GM21723 (cell line): Measurements from ENCODE around the gene SLC48A1.

Experiments used
- ATAC-seq: cut with Tn5 transposase; IDR thresholded peaks from one replicate; pipeline ENCODE4 v1.9.1; 2021; ENCODE audit warnings: mild to moderate bottlenecking, moderate library complexity; ENCODE audit not compliant: unreplicated experiment

Gene SLC48A1

DNA sequence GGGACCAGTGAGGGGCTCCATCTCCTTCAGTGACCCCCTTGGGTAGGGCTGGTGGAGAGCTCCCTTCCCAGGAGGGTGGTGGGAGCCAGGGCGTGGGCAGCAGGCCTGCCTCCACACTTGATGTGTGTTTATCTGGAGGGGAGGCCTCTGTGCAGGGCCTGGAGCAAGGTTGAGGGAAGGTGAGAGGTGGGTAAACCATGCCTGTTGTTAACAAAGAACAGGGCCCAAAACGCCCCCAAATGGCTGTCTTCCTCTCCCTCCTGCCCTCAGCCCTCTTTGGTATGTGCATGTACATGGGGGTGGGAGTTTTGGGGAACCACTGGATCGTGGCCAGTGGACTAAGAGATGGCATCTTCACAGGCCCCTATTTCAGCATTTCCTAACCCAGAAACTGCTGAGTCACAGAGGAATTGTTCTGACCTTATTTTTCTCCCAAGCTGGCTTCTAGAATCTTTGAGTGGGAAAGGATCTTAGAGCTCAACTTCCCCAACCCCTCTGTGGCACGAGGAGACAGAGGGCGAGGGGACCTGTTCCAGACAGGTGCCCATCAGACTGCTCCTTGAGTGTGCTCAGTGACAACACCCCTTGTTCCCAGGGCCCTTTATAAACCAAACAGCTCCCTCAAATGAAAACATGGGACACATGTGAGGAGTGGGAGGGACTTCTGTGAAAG lies 3.6 kb downstream of the SLC48A1 start:
- ATAC-seq, result no peak

- ATAC-seq, result no peak
These were observed 4.1 kb downstream of the SLC48A1 start for GRCh38 chr12:47777151-47777550.

DNA sequence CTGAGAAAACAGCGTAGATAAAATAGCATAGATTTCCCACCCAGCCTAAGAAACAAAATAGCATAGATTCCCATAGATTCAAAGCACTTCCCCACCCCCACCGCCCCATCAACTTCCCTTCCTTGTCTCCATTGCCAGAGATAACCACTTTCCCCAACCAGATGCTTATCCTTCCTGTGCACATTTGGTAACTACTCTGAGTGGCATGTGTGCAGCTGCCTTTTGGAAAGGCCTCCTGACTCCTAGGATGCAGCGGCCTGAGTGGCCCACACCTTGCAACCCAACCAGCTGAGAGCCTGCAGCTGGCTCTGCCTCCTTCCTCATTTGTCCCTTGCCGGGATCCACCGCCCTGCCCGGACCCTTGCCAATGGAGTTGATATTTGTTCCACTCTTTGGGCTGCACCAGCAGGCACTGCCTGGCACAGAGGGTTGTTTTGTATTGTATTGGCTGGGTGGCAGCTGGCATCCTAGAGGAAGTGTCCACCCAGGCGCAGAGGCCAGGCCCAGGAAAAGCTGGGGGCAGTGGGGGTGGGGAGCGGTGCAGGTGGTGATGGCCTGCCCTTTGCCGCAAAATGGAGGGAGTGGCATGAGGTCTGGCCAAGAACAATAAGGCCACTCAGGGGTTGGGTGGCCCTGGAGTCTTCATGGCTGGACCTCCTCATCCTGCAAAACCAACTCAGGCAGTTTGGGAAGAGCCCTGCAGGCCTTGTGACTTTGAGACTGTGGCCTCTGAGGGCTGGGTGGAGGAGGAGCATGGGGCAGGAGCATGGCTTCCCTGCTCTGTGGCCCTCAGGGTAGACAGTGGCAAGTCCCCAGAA lies 4.9 kb downstream of the SLC48A1 start:
- no peak for ATAC-seq

DNA sequence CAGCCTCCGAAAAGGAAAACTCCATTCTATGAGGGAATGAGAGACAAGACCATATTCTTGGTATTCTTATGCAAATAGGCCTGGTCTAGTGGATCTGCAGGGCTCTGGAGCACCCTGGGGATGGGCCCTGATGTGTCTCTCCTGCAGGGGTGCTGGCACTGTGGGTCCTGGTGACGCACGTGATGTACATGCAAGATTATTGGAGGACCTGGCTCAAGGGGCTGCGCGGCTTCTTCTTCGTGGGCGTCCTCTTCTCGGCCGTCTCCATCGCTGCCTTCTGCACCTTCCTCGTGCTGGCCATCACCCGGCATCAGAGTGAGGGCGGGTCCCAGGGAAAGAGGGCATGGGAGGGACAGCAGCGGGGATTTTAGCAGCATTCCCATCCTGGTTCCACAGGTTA lies 5.8 kb downstream of the SLC48A1 start:
- no peak for ATAC-seq

- ATAC-seq, result peak; percentile 90
These were observed 6.4 kb downstream of the SLC48A1 start for GRCh38 chr12:47779301-47779942.

- ATAC-seq, result no peak
These were observed 7.0 kb downstream of the SLC48A1 start for GRCh38 chr12:47779943-47780504.

- ATAC-seq, result no peak
These were observed 8.7 kb downstream of the SLC48A1 start for GRCh38 chr12:47781479-47782371.

GRCh38 chr12:47782372-47782770 lies 9.3 kb downstream of the SLC48A1 start:
- ATAC-seq, result no peak

GRCh38 chr12:47783024-47783755 lies 10.2 kb downstream of the SLC48A1 start:
- ATAC-seq, result no peak

DNA sequence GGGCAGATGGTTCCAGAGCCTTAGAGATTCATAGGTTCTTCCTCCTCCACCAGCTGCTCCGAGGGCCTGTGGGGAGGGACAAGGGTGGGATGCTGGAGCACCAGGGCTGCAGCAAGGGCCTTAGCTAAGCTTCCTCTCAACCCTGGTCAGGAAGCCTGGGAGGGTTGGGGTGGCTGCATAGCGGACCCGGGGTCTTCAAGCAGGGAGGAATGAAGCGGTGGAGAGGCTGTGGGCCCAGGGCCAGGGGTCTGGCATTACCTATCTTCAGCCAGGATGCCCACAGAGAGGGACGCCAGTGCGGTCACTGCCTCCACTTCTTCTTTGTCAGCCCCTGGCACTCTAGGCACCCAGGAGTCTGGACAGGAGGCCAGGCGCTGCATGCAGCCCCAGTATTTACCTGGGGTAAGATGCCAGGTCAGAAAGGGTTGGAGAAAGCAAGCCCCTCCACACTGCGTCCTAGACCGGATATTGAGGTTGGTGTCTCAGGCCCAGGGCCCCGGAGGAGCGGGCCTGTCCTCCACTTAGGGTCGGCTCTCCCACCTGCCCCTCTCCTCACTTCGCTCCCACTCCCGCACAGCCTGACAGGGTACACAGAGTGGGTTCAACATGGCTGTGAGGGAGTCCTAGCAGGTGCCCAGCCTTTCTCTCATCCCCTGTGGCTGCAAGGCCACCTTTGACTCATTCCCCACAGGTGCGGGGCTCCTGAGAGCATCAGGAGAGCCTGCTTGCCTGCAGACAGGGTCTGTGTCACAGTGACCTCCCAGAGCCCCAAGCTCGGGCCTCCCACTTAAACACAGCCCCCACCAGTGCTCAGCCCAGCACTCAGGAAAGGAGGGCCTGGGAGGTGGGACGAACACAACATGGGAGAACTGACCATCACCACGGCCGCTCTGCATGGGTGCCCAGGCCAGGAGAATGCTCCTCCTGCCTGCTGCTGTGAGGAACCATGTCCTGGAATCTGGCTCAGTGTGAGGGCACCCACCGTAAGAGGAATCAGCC lies 11.1 kb downstream of the SLC48A1 start:
- no peak for ATAC-seq

- ATAC-seq, result no peak
These were observed 12.2 kb downstream of the SLC48A1 start for GRCh38 chr12:47785036-47785886.

- no peak for ATAC-seq
These were observed 13.0 kb downstream of the SLC48A1 start for GRCh38 chr12:47785887-47786661.

- no peak for ATAC-seq
These were observed 13.7 kb downstream of the SLC48A1 start for GRCh38 chr12:47786662-47787280.

GRCh38 chr12:47787596-47788319 lies 14.7 kb downstream of the SLC48A1 start:
- ATAC-seq, result no peak

DNA sequence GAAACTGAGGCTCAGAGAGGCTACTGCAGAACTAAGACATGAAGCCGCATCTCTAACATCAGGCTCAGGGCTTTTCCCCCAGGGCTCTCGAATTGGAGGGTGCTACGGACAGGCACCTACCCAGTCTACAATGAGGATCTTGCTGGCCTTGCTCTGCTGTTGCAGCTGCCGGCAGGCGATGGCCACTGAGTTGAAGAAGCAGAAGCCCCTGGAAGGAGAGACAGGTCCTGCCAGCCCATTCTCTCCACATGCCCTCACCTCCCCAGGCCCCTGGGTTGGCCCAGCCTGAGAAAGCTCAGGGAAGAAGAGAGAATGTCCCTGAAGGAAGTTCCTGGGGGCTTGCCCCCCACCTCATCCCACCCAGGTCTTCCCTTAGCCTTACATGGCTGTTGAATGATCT lies 16.1 kb downstream of the SLC48A1 start:
- ATAC-seq, result no peak
